ENCODE results near the gene FCN3.
A peak's percentile ranks its signal among the peaks of the same experiment; 100 is the strongest.

The FCN3 gene

GRCh38 chr1:27417713-27418112, 43.1 kb upstream of the FCN3 start:
- Histone ChIP-seq H3K4me3 (ENCODE audit: low read length) (no peak overlapping the region), H3K4me1 (ENCODE audit: control insufficient read depth, low read length) (peaks cover 7% of the 10 kb centered on the region; the same call in 1 of the 2 replicates), H3K9me3 (ENCODE audit: control insufficient read depth, insufficient read depth, low read length) (no peaks in the 10 kb centered on the region), H3K79me2 (ENCODE audit: control insufficient read depth, low read length) (peaks cover 11% of the 10 kb centered on the region), H3K4me2 (ENCODE audit: low read length) (no peak overlapping the region), H3K27ac (ENCODE audit: low read depth, low read length) (no peak overlapping the region), H3K27me3 (ENCODE audit: control insufficient read depth, low read length) (no peaks in the 10 kb centered on the region), H3F3A (ENCODE audit: control insufficient read depth, insufficient read depth) (no peaks in the 10 kb centered on the region; the same call in 1 of the 2 replicates), H3K9me2 (replicated peaks; ENCODE audit: control insufficient read depth, low read length) (no peaks in the 10 kb centered on the region), H3K36me3 (ENCODE audit: control insufficient read depth, low read length) (peaks cover 66% of the 10 kb centered on the region), H4K20me1 (ENCODE audit: control insufficient read depth, insufficient read depth, low read depth, low read length) (no peaks in the 10 kb centered on the region)
- TF ChIP-seq EZH2phosphoT487 (IDR thresholded peaks at IDR 0.05; ENCODE audit: borderline replicate concordance, low read length) = no peak
- no peak for TF ChIP-seq CTCF (IDR thresholded peaks at IDR 0.05; ENCODE audit: low read depth, low read length, poor library complexity, severe bottlenecking)

GRCh38 chr1:27416387-27417111, 41.9 kb upstream of the FCN3 start:
- Histone ChIP-seq H3K27me3 (ENCODE audit: control insufficient read depth, low read length) (no peaks in the 10 kb centered on the region), H4K20me1 (ENCODE audit: control insufficient read depth, insufficient read depth, low read depth, low read length) (no peaks in the 10 kb centered on the region), H3K79me2 (ENCODE audit: control insufficient read depth, low read length) (peaks cover 7% of the 10 kb centered on the region), H3K27ac (ENCODE audit: low read depth, low read length) (no peak overlapping the region), H3K9me2 (replicated peaks; ENCODE audit: control insufficient read depth, low read length) (no peaks in the 10 kb centered on the region), H3K4me1 (ENCODE audit: control insufficient read depth, low read length) (peaks cover 7% of the 10 kb centered on the region; the same call in 1 of the 2 replicates), H3F3A (ENCODE audit: control insufficient read depth, insufficient read depth) (no peaks in the 10 kb centered on the region; the same call in 1 of the 2 replicates), H3K4me3 (ENCODE audit: low read length) (no peak overlapping the region), H3K9me3 (ENCODE audit: control insufficient read depth, insufficient read depth, low read length) (no peaks in the 10 kb centered on the region), H3K36me3 (ENCODE audit: control insufficient read depth, low read length) (peaks cover 76% of the 10 kb centered on the region), H3K4me2 (ENCODE audit: low read length) (no peak overlapping the region)
- TF ChIP-seq EZH2phosphoT487 (IDR thresholded peaks at IDR 0.05; ENCODE audit: borderline replicate concordance, low read length) = no peak
- peak; percentile 93 for TF ChIP-seq CTCF (IDR thresholded peaks at IDR 0.05; ENCODE audit: low read depth, low read length, poor library complexity, severe bottlenecking)

GRCh38 chr1:27414091-27414490, 39.5 kb upstream of the FCN3 start:
- H3K4me1 ChIP-seq (ENCODE audit: control insufficient read depth, low read length) = 0 out of 2 replicates have a peak, but pooled peaks cover 3% of the 10 kb centered on the region
- no peak overlapping the region for H3K4me3 ChIP-seq (ENCODE audit: low read length)
- H3K27ac ChIP-seq (ENCODE audit: low read depth, low read length) = no peak overlapping the region
- H3K4me2 ChIP-seq (ENCODE audit: low read length) = no peak overlapping the region
- no peak for TF ChIP-seq EZH2phosphoT487 (IDR thresholded peaks at IDR 0.05; ENCODE audit: borderline replicate concordance, low read length)
- no peak for TF ChIP-seq CTCF (IDR thresholded peaks at IDR 0.05; ENCODE audit: low read depth, low read length, poor library complexity, severe bottlenecking)
- H3K27me3 ChIP-seq (ENCODE audit: control insufficient read depth, low read length) = no peaks in the 10 kb centered on the region
- no peaks in the 10 kb centered on the region for H3K9me2 ChIP-seq (replicated peaks; ENCODE audit: control insufficient read depth, low read length)
- H3K36me3 ChIP-seq (ENCODE audit: control insufficient read depth, low read length) = peaks cover 91% of the 10 kb centered on the region
- H3F3A ChIP-seq (ENCODE audit: control insufficient read depth, insufficient read depth) = no peaks in the 10 kb centered on the region; the same call in 1 of the 2 replicates
- H3K9me3 ChIP-seq (ENCODE audit: control insufficient read depth, insufficient read depth, low read length) = no peaks in the 10 kb centered on the region
- H3K79me2 ChIP-seq (ENCODE audit: control insufficient read depth, low read length) = no peaks in the 10 kb centered on the region
- H4K20me1 ChIP-seq (ENCODE audit: control insufficient read depth, insufficient read depth, low read depth, low read length) = no peaks in the 10 kb centered on the region

Data from DOHH2 (cell line).